ENCODE measurements around the gene NR0B2. TPM values are rescaled to one million over a fixed set of nuclear protein-coding genes. Genes with fewer than 3 reads are reported as not detected.

NR0B2 gene
- total and polyA plus RNA-seq, 12 donors = 2.7 to 14.7 (median 6.1) TPM

GRCh38 chr1:26953374-26953773 is 39.6 kb upstream of the NR0B2 start:
- H3K27ac ChIP-seq = no peak overlapping the region
- DNase-seq (no peak), ATAC-seq (no peak)
- peaks cover 0 to 16% (median 0%) of the 10 kb centered on the region in 11 donors for H3K9me3 ChIP-seq
- 95 to 97% methylated on average over 5 of the region's 5 CpGs for WGBS, 2 donors
- peaks cover 0 to 17% (median 3%) of the 10 kb centered on the region in 9 donors for H3K4me1 ChIP-seq
- H3K27me3 ChIP-seq = peaks cover 3 to 19% (median 15%) of the 10 kb centered on the region in 7 donors
- intact Hi-C loops (cut with DNase I) = no loop called here
- TF ChIP-seq, protein P1, sequence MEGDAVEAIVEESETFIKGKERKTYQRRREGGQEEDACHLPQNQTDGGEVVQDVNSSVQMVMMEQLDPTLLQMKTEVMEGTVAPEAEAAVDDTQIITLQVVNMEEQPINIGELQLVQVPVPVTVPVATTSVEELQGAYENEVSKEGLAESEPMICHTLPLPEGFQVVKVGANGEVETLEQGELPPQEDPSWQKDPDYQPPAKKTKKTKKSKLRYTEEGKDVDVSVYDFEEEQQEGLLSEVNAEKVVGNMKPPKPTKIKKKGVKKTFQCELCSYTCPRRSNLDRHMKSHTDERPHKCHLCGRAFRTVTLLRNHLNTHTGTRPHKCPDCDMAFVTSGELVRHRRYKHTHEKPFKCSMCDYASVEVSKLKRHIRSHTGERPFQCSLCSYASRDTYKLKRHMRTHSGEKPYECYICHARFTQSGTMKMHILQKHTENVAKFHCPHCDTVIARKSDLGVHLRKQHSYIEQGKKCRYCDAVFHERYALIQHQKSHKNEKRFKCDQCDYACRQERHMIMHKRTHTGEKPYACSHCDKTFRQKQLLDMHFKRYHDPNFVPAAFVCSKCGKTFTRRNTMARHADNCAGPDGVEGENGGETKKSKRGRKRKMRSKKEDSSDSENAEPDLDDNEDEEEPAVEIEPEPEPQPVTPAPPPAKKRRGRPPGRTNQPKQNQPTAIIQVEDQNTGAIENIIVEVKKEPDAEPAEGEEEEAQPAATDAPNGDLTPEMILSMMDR (IDR thresholded peaks at IDR 0.05) = no peak
- no peaks in the 10 kb centered on the region for H3K36me3 ChIP-seq
- no peak overlapping the region for H3K4me3 ChIP-seq

GRCh38 chr1:26951821-26952497 is 38.2 kb upstream of the NR0B2 start:
- Histone ChIP-seq H3K9me3 (peaks cover 0 to 14% (median 0%) of the 10 kb centered on the region in 11 donors), H3K27me3 (peaks cover 0 to 5% (median 2%) of the 10 kb centered on the region in 7 donors), H3K4me3 (no peak overlapping the region), H3K36me3 (peaks cover 0 to 9% (median 0%) of the 10 kb centered on the region in 9 donors), H3K4me1 (peaks cover 0 to 17% (median 4%) of the 10 kb centered on the region in 9 donors), H3K27ac (no peak overlapping the region)
- TF ChIP-seq, protein P1 (IDR thresholded peaks at IDR 0.05) = no peak
- ATAC-seq = no peak
- 89 to 91% methylated on average over 24 of the region's 24 CpGs for WGBS, 2 donors
- intact Hi-C loops (cut with DNase I) = no loop called here
- no peak for DNase-seq

GRCh38 chr1:26951216-26951615 is 37.4 kb upstream of the NR0B2 start:
- ATAC-seq = no peak
- 92 to 93% methylated on average over 14 of the region's 14 CpGs for WGBS, 2 donors

GRCh38 chr1:26950602-26951001 is 36.8 kb upstream of the NR0B2 start:
- DNase-seq = no peak
- no peaks in the 10 kb centered on the region for H3K27me3 ChIP-seq
- no peak overlapping the region for H3K27ac ChIP-seq
- WGBS, 2 donors = 56 to 67% methylated on average over 8 of the region's 8 CpGs
- no peak overlapping the region for H3K4me3 ChIP-seq
- intact Hi-C loops (cut with DNase I) = no loop called here
- peaks cover 0 to under 1% (median 0%) of the 10 kb centered on the region in 11 donors for H3K9me3 ChIP-seq
- H3K36me3 ChIP-seq = peaks cover 0 to 23% (median 6%) of the 10 kb centered on the region in 9 donors
- TF ChIP-seq, protein P1 (IDR thresholded peaks at IDR 0.05) = no peak
- H3K4me1 ChIP-seq = peaks cover 0 to 27% (median 11%) of the 10 kb centered on the region in 9 donors
- ATAC-seq = no peak

More at GRCh38 chr1:26951216-26951615, 37.4 kb upstream of the NR0B2 start:
- no peak for DNase-seq
- intact Hi-C loops (cut with DNase I) = no loop called here
- Histone ChIP-seq H3K4me1 (peaks cover 0 to 21% (median 4%) of the 10 kb centered on the region in 9 donors), H3K4me3 (no peak overlapping the region), H3K9me3 (peaks cover 0 to 6% (median 0%) of the 10 kb centered on the region in 11 donors), H3K36me3 (peaks cover 0 to 17% (median 0%) of the 10 kb centered on the region in 9 donors), H3K27me3 (no peaks in the 10 kb centered on the region), H3K27ac (no peak overlapping the region)
- TF ChIP-seq, protein P1 (IDR thresholded peaks at IDR 0.05) = no peak
